Colonic mucosa (tissue), 4 donors: ENCODE data around the gene SH3PXD2A. TPM values are rescaled to one million over a fixed set of nuclear protein-coding genes. Genes with fewer than 3 reads are reported as not detected.

Experiments used
- DNase-seq: peaks from one replicate; pipeline ENCODE4 v3.0.0-alpha.2; 2020
- H3K27ac ChIP-seq: fragments of 200-600 bp; one replicate; pipeline ENCODE4 v1.8.0; 2021
- H3K27me3 ChIP-seq: fragments of 200-600 bp; one replicate; pipeline ENCODE4 v1.8.0; 2021
- H3K36me3 ChIP-seq: fragments of 200-600 bp; one replicate; pipeline ENCODE4 v1.8.0; 2021
- H3K4me1 ChIP-seq: fragments of 200-600 bp; one replicate; pipeline ENCODE4 v1.8.0; 2021; ENCODE audit warnings: mild to moderate bottlenecking
- H3K4me3 ChIP-seq: fragments of 200-600 bp; one replicate; pipeline ENCODE4 v1.8.0; 2021
- H3K9ac ChIP-seq, 2 donors: one replicate each; pipeline ENCODE4 v1.7.0; 2013; ENCODE audit warnings: control low read depth in 2 of 2, low read depth in 2 of 2, low read length in 2 of 2
- H3K9me3 ChIP-seq: fragments of 200-600 bp; one replicate; pipeline ENCODE4 v1.8.0; 2021
- CTCF ChIP-seq: fragments of 200-600 bp; IDR thresholded peaks from one replicate; pipeline ENCODE4 v1.8.0; 2022; ENCODE audit warnings: antibody characterized with exemption, mild to moderate bottlenecking
- intact Hi-C: fragments of 100-400 bp; cut with DNase I; formaldehyde crosslinking; loops from one replicate; pipeline ENCODE4 v1.14.1; 2022
- total RNA-seq, 2 donors: library from RNA; stranded (reverse); fragmentation: NEBNext Ultra II Directional in 1 of 2; extraction: Animal tissue kit (Norgen Biotek cat#: 25700) in 1 of 2; gene quantifications; one replicate each; pipeline ENCODE4 v1.2.1, GENCODE V29; 2021
- donor health status: healthy.
- donor health status: DM: no; HTN: no; CAD: no.
- donor health status: DM: no; HTN: no; CAD: no.

The SH3PXD2A gene
- total RNA-seq, 2 donors from 2014 or later, result 37.5 to 40.8 TPM

- H3K9ac ChIP-seq, result no peak overlapping the region
- no peaks in the 10 kb centered on the region for H3K36me3 ChIP-seq
- no peak for TF ChIP-seq CTCF
- H3K27ac ChIP-seq, result no peak overlapping the region
- H3K9me3 ChIP-seq, result no peaks in the 10 kb centered on the region
- H3K4me1 ChIP-seq, result peaks cover 6% of the 10 kb centered on the region
- H3K27me3 ChIP-seq, result no peaks in the 10 kb centered on the region
- no peak overlapping the region for H3K4me3 ChIP-seq
- intact Hi-C loops, result no loop called here
- no peak for DNase-seq
These were observed 303.5 kb downstream of the SH3PXD2A start for GRCh38 chr10:103551619-103552602.

GRCh38 chr10:103550229-103550628, 305.1 kb downstream of the SH3PXD2A start:
- Histone ChIP-seq H3K36me3 (no peaks in the 10 kb centered on the region), H3K9ac (no peak overlapping the region), H3K27ac (no peak overlapping the region), H3K9me3 (no peaks in the 10 kb centered on the region), H3K4me3 (no peak overlapping the region), H3K27me3 (no peaks in the 10 kb centered on the region), H3K4me1 (peaks cover 10% of the 10 kb centered on the region)
- intact Hi-C loops, result no loop called here
- TF ChIP-seq CTCF, result no peak
- no peak for DNase-seq

DNA sequence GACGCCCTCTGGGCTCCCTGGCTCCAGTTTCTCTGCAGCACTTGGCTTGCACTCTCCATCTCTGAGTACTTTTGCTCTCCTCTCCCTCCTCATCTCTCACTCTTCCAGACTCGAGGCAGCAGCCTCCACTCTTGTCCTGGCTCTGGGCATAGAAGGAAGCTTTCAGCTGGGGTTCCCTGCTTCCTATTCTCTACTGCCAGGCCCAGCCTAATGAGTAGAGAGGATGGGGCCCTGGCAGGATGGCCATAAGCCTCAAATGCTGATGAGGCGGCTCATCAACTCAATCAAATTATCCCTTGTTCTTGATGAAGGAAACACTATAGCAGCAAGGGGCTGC, 306.1 kb downstream of the SH3PXD2A start:
- no peak for DNase-seq
- peak overlapping the region; percentile 46 for H3K27ac ChIP-seq
- no peak for TF ChIP-seq CTCF
- intact Hi-C loops, result no loop called here
- no peak overlapping the region for H3K9ac ChIP-seq
- H3K4me1 ChIP-seq, result peaks cover 10% of the 10 kb centered on the region
- no peaks in the 10 kb centered on the region for H3K9me3 ChIP-seq
- H3K27me3 ChIP-seq, result no peaks in the 10 kb centered on the region
- no peaks in the 10 kb centered on the region for H3K36me3 ChIP-seq
- H3K4me3 ChIP-seq, result no peak overlapping the region

DNA sequence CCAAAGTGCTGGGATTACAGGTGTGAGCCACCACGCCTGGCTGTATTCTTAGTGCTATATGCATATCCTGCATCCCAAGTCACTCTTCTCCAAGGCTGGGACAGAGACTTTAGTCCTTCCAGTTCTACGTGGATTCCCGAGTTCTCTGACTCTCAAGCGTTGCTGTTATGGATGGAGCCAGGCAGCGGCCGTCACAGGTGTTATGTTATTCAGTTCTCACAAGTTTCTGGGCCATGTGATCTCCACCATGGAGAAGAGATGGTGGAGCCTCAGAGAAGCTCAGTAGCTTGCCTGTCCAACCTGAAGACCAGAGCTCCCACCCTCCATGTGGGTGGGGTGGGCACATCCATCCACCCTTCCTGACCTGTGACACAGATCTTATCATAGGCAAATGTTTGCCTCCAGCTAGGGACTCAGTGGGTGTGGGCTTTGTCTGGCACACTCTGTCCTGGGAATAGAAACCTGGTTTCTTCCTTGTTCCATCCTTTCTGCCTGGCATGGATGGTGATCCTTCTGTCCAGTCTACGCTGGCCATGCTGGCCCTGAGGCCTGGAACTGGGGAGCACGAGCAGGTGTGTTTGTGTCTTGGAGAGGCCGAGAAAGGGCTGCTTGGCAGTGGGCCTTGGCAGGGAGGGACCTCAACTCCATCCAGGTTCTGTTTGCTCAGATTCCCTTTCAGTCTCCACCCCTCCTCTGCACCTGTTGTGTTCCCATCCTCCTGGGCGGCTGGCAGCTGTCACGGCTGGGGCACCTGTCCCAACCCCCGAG, 306.6 kb downstream of the SH3PXD2A start:
- Histone ChIP-seq H3K27ac (peak overlapping the region; percentile 46), H3K9ac (no peak overlapping the region), H3K27me3 (no peaks in the 10 kb centered on the region), H3K36me3 (no peaks in the 10 kb centered on the region), H3K4me1 (peaks cover 10% of the 10 kb centered on the region), H3K9me3 (no peaks in the 10 kb centered on the region), H3K4me3 (no peak overlapping the region)
- no peak for TF ChIP-seq CTCF
- intact Hi-C loops, result no loop called here
- peak; percentile 76 for DNase-seq

- H3K27me3 ChIP-seq, result no peaks in the 10 kb centered on the region
- no peaks in the 10 kb centered on the region for H3K9me3 ChIP-seq
- peak overlapping the region in 1 of 2 donors; percentile 6 for H3K9ac ChIP-seq
- H3K4me3 ChIP-seq, result no peak overlapping the region
- TF ChIP-seq CTCF, result no peak
- peaks cover 10% of the 10 kb centered on the region for H3K4me1 ChIP-seq
- no peak for DNase-seq
- H3K27ac ChIP-seq, result peak overlapping the region; percentile 46
- intact Hi-C loops, result no loop called here
- no peaks in the 10 kb centered on the region for H3K36me3 ChIP-seq
These were observed 307.4 kb downstream of the SH3PXD2A start for GRCh38 chr10:103548006-103548405.
